ENCODE results near the gene NEAT1. TPM values are rescaled to one million over a fixed set of nuclear protein-coding genes. Genes with fewer than 3 reads are reported as not detected.

NEAT1 gene
- total and polyA plus RNA-seq, 2 of the 8 experiments (the other 6 are each of a cell fraction or from before 2014, with no cell fraction given) = 2.4 to 10.7 TPM

GRCh38 chr11:65422633-65423515 is at the start of gene NEAT1 (continued):
- peak; percentile 95 for TF ChIP-seq TAF7 (optimal IDR thresholded peaks at IDR 0.05; ENCODE audit: borderline replicate concordance, low read depth, low read length)
- no peak for TF ChIP-seq SIRT6 (IDR thresholded peaks at IDR 0.05; ENCODE audit: low read length)
- peak; percentile 74; the same call in 1 of the 2 replicates for TF ChIP-seq SP4 (IDR thresholded peaks at IDR 0.05; ENCODE audit: low read length)
- no peak for TF ChIP-seq CTBP2 (IDR thresholded peaks at IDR 0.05; ENCODE audit: borderline replicate concordance, insufficient read depth, insufficient read length, low read length)
- TF ChIP-seq KDM1A (IDR thresholded peaks at IDR 0.05; ENCODE audit: borderline replicate concordance, low read length) = no peak
- TF ChIP-seq POLR2A (IDR thresholded peaks at IDR 0.05; ENCODE audit: control extremely low read depth in 1 of 2, low read depth in 2 of 2, low read length in 2 of 2) = peak in 1 of 2 experiments; percentile 97; a peak in 2 of 3 replicates
- TF ChIP-seq POU5F1 (IDR thresholded peaks at IDR 0.05; ENCODE audit: low read depth, low read length) = no peak
- TF ChIP-seq RFX5 (IDR thresholded peaks at IDR 0.05; ENCODE audit: borderline replicate concordance, low read depth, low read length) = no peak

All from H1 (cell line).